WTC11 (cell line): ENCODE results near the gene CHID1. TPM values are rescaled to one million over a fixed set of nuclear protein-coding genes. Genes with fewer than 3 reads are reported as not detected.
A peak's percentile ranks its signal among the peaks of the same experiment; 100 is the strongest.

Experiments used
- AR ChIP-seq: fragments of 250-450 bp; sonication (Bioruptor Pico); IDR thresholded peaks from 2 replicates; pipeline ENCODE4 v1.9.0; 2021; ENCODE audit warnings: mild to moderate bottlenecking
- ARID4B ChIP-seq: sonication (generic); formaldehyde crosslinking; IDR thresholded peaks from 2 replicates; pipeline ENCODE4 v1.8.0; 2023; ENCODE audit warnings: missing genetic modification reagents, mild to moderate bottlenecking, borderline replicate concordance
- ATF2 ChIP-seq: sonication (generic); formaldehyde crosslinking; IDR thresholded peaks from 2 replicates; pipeline ENCODE4 v1.8.1; 2022; ENCODE audit warnings: low read depth, missing genetic modification reagents, borderline replicate concordance
- CREB1 ChIP-seq: sonication (generic); formaldehyde crosslinking; IDR thresholded peaks from 2 replicates; pipeline ENCODE4 v1.8.0; 2023; ENCODE audit warnings: mild to moderate bottlenecking, missing genetic modification reagents
- CREM ChIP-seq: sonication (generic); formaldehyde crosslinking; IDR thresholded peaks from 2 replicates; pipeline ENCODE4 v1.8.1; 2022; ENCODE audit warnings: mild to moderate bottlenecking, missing genetic modification reagents, moderate library complexity
- EMX1 ChIP-seq: fragments of 250-450 bp; sonication (Bioruptor Pico); IDR thresholded peaks from 2 replicates; pipeline ENCODE4 v1.8.0; 2021; ENCODE audit warnings: mild to moderate bottlenecking
- GTF2I ChIP-seq: fragments of 250-450 bp; sonication (Bioruptor Pico); conservative IDR thresholded peaks from 2 replicates; pipeline ENCODE4 v1.4.0; 2021; ENCODE audit warnings: mild to moderate bottlenecking
- HMGXB4 ChIP-seq: sonication (generic); formaldehyde crosslinking; IDR thresholded peaks from 2 replicates; pipeline ENCODE4 v1.8.1; 2023; ENCODE audit warnings: mild to moderate bottlenecking, moderate library complexity, missing genetic modification reagents
- IRF1 ChIP-seq: sonication (generic); formaldehyde crosslinking; IDR thresholded peaks from 2 replicates; pipeline ENCODE4 v1.8.0; 2023; ENCODE audit warnings: missing genetic modification reagents
- IRF2 ChIP-seq: sonication (generic); formaldehyde crosslinking; IDR thresholded peaks from 2 replicates; pipeline ENCODE4 v1.8.0; 2022; ENCODE audit warnings: low read depth, missing genetic modification reagents, borderline replicate concordance
- NR3C1 ChIP-seq: sonication (generic); formaldehyde crosslinking; conservative IDR thresholded peaks from 2 replicates; pipeline ENCODE4 v1.8.1; 2023; ENCODE audit warnings: low read depth, mild to moderate bottlenecking, missing genetic modification reagents
- PRRX2 ChIP-seq: fragments of 250-450 bp; sonication (Bioruptor Pico); IDR thresholded peaks from 2 replicates; pipeline ENCODE4 v1.8.0; 2021; ENCODE audit warnings: mild to moderate bottlenecking
- ZNF317 ChIP-seq: sonication (generic); formaldehyde crosslinking; IDR thresholded peaks from 2 replicates; pipeline ENCODE4 v1.8.1; 2023; ENCODE audit warnings: low read depth, mild to moderate bottlenecking, moderate library complexity, missing genetic modification reagents, borderline replicate concordance
- ZNF396 ChIP-seq: fragments of 250-450 bp; sonication (Bioruptor Pico); IDR thresholded peaks from 2 replicates; pipeline ENCODE4 v1.8.0; 2021; ENCODE audit warnings: mild to moderate bottlenecking, moderate library complexity, borderline replicate concordance
- ZNF671 ChIP-seq: fragments of 250-450 bp; sonication (Bioruptor Pico); IDR thresholded peaks from 2 replicates; pipeline ENCODE4 v1.8.0; 2021; ENCODE audit warnings: mild to moderate bottlenecking
- total RNA-seq: library from RNA; stranded (reverse); gene quantifications from 3 replicates; pipeline ENCODE4 v1.2.3, GENCODE V29; 2021
- TF ChIP-seq, protein P1 (sequence below): sonication (generic); formaldehyde crosslinking; IDR thresholded peaks from 2 replicates; pipeline ENCODE4 v1.8.0; 2023; ENCODE audit warnings: mild to moderate bottlenecking, missing genetic modification reagents
- TF ChIP-seq, protein P2 (sequence below): sonication (generic); formaldehyde crosslinking; IDR thresholded peaks from 2 replicates; pipeline ENCODE4 v1.8.1; 2022; ENCODE audit warnings: mild to moderate bottlenecking, moderate library complexity, missing genetic modification reagents
- TF ChIP-seq, protein P3 (sequence below): sonication (generic); formaldehyde crosslinking; conservative IDR thresholded peaks from 2 replicates; pipeline ENCODE4 v1.8.1; 2023; ENCODE audit warnings: mild to moderate bottlenecking, low read depth, missing genetic modification reagents, moderate library complexity
- TF ChIP-seq, protein P4 (sequence below): sonication (generic); formaldehyde crosslinking; IDR thresholded peaks from 2 replicates; pipeline ENCODE4 v1.8.0; 2022; ENCODE audit warnings: mild to moderate bottlenecking, missing genetic modification reagents

Gene CHID1
- total RNA-seq, 1 experiment from 2014 or later = 92.8 TPM

GRCh38 chr11:819129-819931 is 91.3 kb downstream of the CHID1 start (continued):
- TF ChIP-seq, protein P1, sequence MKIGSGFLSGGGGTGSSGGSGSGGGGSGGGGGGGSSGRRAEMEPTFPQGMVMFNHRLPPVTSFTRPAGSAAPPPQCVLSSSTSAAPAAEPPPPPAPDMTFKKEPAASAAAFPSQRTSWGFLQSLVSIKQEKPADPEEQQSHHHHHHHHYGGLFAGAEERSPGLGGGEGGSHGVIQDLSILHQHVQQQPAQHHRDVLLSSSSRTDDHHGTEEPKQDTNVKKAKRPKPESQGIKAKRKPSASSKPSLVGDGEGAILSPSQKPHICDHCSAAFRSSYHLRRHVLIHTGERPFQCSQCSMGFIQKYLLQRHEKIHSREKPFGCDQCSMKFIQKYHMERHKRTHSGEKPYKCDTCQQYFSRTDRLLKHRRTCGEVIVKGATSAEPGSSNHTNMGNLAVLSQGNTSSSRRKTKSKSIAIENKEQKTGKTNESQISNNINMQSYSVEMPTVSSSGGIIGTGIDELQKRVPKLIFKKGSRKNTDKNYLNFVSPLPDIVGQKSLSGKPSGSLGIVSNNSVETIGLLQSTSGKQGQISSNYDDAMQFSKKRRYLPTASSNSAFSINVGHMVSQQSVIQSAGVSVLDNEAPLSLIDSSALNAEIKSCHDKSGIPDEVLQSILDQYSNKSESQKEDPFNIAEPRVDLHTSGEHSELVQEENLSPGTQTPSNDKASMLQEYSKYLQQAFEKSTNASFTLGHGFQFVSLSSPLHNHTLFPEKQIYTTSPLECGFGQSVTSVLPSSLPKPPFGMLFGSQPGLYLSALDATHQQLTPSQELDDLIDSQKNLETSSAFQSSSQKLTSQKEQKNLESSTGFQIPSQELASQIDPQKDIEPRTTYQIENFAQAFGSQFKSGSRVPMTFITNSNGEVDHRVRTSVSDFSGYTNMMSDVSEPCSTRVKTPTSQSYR = no peak
- no peak for TF ChIP-seq ZNF671 (CRISPR knock-in tag)
- TF ChIP-seq AR (CRISPR knock-in tag) = no peak
- no peak for TF ChIP-seq ATF2 (CRISPR knock-in tag)
- TF ChIP-seq, protein P2, sequence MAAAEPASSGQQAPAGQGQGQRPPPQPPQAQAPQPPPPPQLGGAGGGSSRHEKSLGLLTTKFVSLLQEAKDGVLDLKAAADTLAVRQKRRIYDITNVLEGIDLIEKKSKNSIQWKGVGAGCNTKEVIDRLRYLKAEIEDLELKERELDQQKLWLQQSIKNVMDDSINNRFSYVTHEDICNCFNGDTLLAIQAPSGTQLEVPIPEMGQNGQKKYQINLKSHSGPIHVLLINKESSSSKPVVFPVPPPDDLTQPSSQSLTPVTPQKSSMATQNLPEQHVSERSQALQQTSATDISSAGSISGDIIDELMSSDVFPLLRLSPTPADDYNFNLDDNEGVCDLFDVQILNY (CRISPR knock-in tag) = 0 out of 2 replicates have a peak, but pooled peaks have one; percentile 44
- no peak for TF ChIP-seq IRF2 (CRISPR knock-in tag)
- TF ChIP-seq ZNF396 (CRISPR knock-in tag) = no peak
- TF ChIP-seq, protein P3, sequence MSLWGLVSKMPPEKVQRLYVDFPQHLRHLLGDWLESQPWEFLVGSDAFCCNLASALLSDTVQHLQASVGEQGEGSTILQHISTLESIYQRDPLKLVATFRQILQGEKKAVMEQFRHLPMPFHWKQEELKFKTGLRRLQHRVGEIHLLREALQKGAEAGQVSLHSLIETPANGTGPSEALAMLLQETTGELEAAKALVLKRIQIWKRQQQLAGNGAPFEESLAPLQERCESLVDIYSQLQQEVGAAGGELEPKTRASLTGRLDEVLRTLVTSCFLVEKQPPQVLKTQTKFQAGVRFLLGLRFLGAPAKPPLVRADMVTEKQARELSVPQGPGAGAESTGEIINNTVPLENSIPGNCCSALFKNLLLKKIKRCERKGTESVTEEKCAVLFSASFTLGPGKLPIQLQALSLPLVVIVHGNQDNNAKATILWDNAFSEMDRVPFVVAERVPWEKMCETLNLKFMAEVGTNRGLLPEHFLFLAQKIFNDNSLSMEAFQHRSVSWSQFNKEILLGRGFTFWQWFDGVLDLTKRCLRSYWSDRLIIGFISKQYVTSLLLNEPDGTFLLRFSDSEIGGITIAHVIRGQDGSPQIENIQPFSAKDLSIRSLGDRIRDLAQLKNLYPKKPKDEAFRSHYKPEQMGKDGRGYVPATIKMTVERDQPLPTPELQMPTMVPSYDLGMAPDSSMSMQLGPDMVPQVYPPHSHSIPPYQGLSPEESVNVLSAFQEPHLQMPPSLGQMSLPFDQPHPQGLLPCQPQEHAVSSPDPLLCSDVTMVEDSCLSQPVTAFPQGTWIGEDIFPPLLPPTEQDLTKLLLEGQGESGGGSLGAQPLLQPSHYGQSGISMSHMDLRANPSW (CRISPR knock-in tag) = no peak
- TF ChIP-seq EMX1 (CRISPR knock-in tag) = no peak
- no peak for TF ChIP-seq GTF2I
- no peak for TF ChIP-seq PRRX2 (CRISPR knock-in tag)
- peak; percentile 61; the same call in 1 of the 2 replicates for TF ChIP-seq HMGXB4 (CRISPR knock-in tag)
- no peak for TF ChIP-seq CREB1 (CRISPR knock-in tag)
- TF ChIP-seq, protein P4, sequence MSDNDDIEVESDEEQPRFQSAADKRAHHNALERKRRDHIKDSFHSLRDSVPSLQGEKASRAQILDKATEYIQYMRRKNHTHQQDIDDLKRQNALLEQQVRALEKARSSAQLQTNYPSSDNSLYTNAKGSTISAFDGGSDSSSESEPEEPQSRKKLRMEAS (CRISPR knock-in tag) = no peak
- no peak for TF ChIP-seq NR3C1 (CRISPR knock-in tag)
- 0 out of 2 replicates have a peak, but pooled peaks have one; percentile 53 for TF ChIP-seq ZNF317 (CRISPR knock-in tag)
- no peak for TF ChIP-seq IRF1 (CRISPR knock-in tag)
- 0 out of 2 replicates have a peak, but pooled peaks have one; percentile 23 for TF ChIP-seq ARID4B
- TF ChIP-seq CREM (CRISPR knock-in tag) = 0 out of 2 replicates have a peak, but pooled peaks have one; percentile 45
